HepG2 (cell line): ENCODE data around the gene PBX4. TPM values are rescaled to one million over a fixed set of nuclear protein-coding genes. Genes with fewer than 3 reads are reported as not detected.

Experiments
- ATAC-seq: fragments of 200-7000 bp; cut with Tn5 transposase; 3 replicates; pipeline ENCODE4 v1.9.1; 2020; ENCODE audit warnings: mild to moderate bottlenecking, moderate library complexity
- BruUV-seq: library from RNA; stranded (reverse); fragments of 400-500 nt; replicated peaks from 2 replicates; lab custom pipeline; 2021; lab: Mats Ljungman, UMichigan
- CTCF ChIA-PET: fragments of 300-600 bp; formaldehyde crosslinking; extraction: SDS; loops from one replicate; lab custom pipeline; 2021; ENCODE audit warnings: low total read pairs, inconsistent platforms, low intra/inter-chr PET ratio; lab: Yijun Ruan, JAX
- POLR2A ChIA-PET: fragments of 350-600 bp; sonication (Branson Sonifier 250); formaldehyde crosslinking; loops from one replicate; lab custom pipeline; 2020; ENCODE audit warnings: antibody characterized with exemption, inconsistent platforms; lab: Yijun Ruan, JAX
- DNase-seq: peaks from one replicate; pipeline ENCODE4 v3.0.0-alpha.2; 2015; ENCODE audit warnings: low spot score
- FAIRE-seq: peaks from 3 replicates; lab custom pipeline; 2011; peaks lifted over from hg19 to GRCh38; lab: Jason Lieb, UNC
- H2AFZ ChIP-seq: one replicate; pipeline ENCODE4 v1.6.1; 2011; ENCODE audit warnings: low read length, inconsistent platforms
- H3K27ac ChIP-seq: fragments of 300-600 bp; 3 replicates; pipeline ENCODE4 v1.8.0; 2011; ENCODE audit warnings: mixed run types, mild to moderate bottlenecking, mixed read lengths, low read length, inconsistent platforms; ENCODE audit not compliant: insufficient read depth; ENCODE audit errors: extremely low read length
- H3K27me3 ChIP-seq, 2 experiments: fragments of 200-600 bp in 1 of 2; 2 replicates in 1 of 2; 3 replicates in 1 of 2; pipeline versions ENCODE4 v1.6.0 to v1.8.0; 2011; ENCODE audit warnings: low read length in 2 of 2, mild to moderate bottlenecking in 2 of 2, moderate library complexity in 2 of 2, inconsistent platforms in 1 of 2; ENCODE audit not compliant: insufficient read depth in 2 of 2, control insufficient read depth in 1 of 2
- H3K36me3 ChIP-seq, 2 experiments: fragments of 200-600 bp in 1 of 2; replicated peaks in 1 of 2; 2 replicates in 1 of 2; 3 replicates in 1 of 2; pipeline versions ENCODE4 v1.5.1 to v1.8.0; 2011; ENCODE audit warnings: low read length in 2 of 2, inconsistent platforms in 1 of 2; ENCODE audit not compliant: insufficient read depth in 2 of 2, control insufficient read depth in 1 of 2
- H3K4me1 ChIP-seq: 2 replicates; pipeline ENCODE4 v1.5.1; 2012; ENCODE audit warnings: low read length, inconsistent platforms; ENCODE audit not compliant: insufficient read depth
- H3K4me2 ChIP-seq: 2 replicates; pipeline ENCODE4 v1.6.0; 2011; ENCODE audit warnings: low read depth, low read length, inconsistent platforms
- H3K4me3 ChIP-seq, 3 experiments: fragments of 200-600 bp in 1 of 3; sonication (generic), shearing (Covaris generic) in 1 of 3; replicated peaks in 1 of 3; 2 replicates each; pipeline ENCODE4 v1.5.1; 2011 to 2016; ENCODE audit warnings: low read length in 3 of 3, inconsistent platforms in 2 of 3, low read depth in 2 of 3, mild to moderate bottlenecking in 2 of 3, control low read depth in 1 of 3, mixed read lengths in 1 of 3; ENCODE audit not compliant: insufficient read depth in 1 of 3
- H3K79me2 ChIP-seq: one replicate; pipeline ENCODE4 v1.6.1; 2011; ENCODE audit warnings: low read length, inconsistent platforms; ENCODE audit not compliant: insufficient read depth
- H3K9ac ChIP-seq: 2 replicates; pipeline ENCODE4 v1.6.0; 2011; ENCODE audit warnings: mild to moderate bottlenecking, low read depth, low read length, inconsistent platforms; ENCODE audit not compliant: insufficient read depth
- H3K9me3 ChIP-seq: 2 replicates; pipeline ENCODE4 v1.5.1; 2012; ENCODE audit warnings: mild to moderate bottlenecking, low read length
- H4K20me1 ChIP-seq: 2 replicates; pipeline ENCODE4 v1.6.0; 2011; ENCODE audit warnings: inconsistent platforms, mild to moderate bottlenecking, low read length, moderate library complexity; ENCODE audit not compliant: insufficient read depth
- AGO2 ChIP-seq: fragments of 200-400 bp; formaldehyde crosslinking; optimal IDR thresholded peaks from 2 replicates; pipeline ENCODE3; 2017; ENCODE audit warnings: mild to moderate bottlenecking, low read depth, low read length, moderate library complexity
- FOXO1 ChIP-seq: sonication (generic); formaldehyde crosslinking; IDR thresholded peaks from 2 replicates; pipeline ENCODE4 v1.4.0; 2020; ENCODE audit warnings: missing genetic modification reagents
- IRF2 ChIP-seq: IDR thresholded peaks from 2 replicates; pipeline ENCODE4 v1.6.1; 2018; ENCODE audit warnings: missing genetic modification reagents, missing compliant biosample characterization
- RBFOX2 ChIP-seq: fragments of 200-400 bp; formaldehyde crosslinking; IDR thresholded peaks from 2 replicates; pipeline ENCODE4 v1.6.1; 2017; ENCODE audit warnings: low read depth, mild to moderate bottlenecking, low read length
- SIN3B ChIP-seq: fragments of 150-350 bp; IDR thresholded peaks from 2 replicates; pipeline ENCODE4 v1.6.1; 2014; ENCODE audit warnings: low read length
- SNAPC2 ChIP-seq: sonication (generic); formaldehyde crosslinking; IDR thresholded peaks from 2 replicates; pipeline ENCODE4 v1.8.1; 2022; ENCODE audit warnings: mild to moderate bottlenecking, missing genetic modification reagents
- SP1 ChIP-seq, 2 experiments: fragments of 450-650 bp in 1 of 2; sonication (generic) in 1 of 2; formaldehyde crosslinking in 1 of 2; IDR thresholded peaks; 2 replicates each; pipeline versions ENCODE4 v1.4.0 to v1.6.1; 2016 to 2020; ENCODE audit warnings: missing genetic modification reagents in 1 of 2
- ZFY ChIP-seq: sonication (generic); formaldehyde crosslinking; IDR thresholded peaks from 2 replicates; pipeline ENCODE4 v1.4.0; 2020; ENCODE audit warnings: missing genetic modification reagents
- WGBS: methylation state at CpG from one replicate; pipeline ENCODE4 v1.1.6; 2017; ENCODE audit warnings: low lambda C conversion rate; 5-methylcytosine and 5-hydroxymethylcytosine counted together
- in situ Hi-C: cut with HindIII; loops from 2 replicates; pipeline ENCODE4 v1.10.0; 2017; ENCODE audit warnings: low pct_unique_long_range_greater_than_20kb; ENCODE audit not compliant: extremely low pct_ligation_motif_present
- intact Hi-C: fragments of 100-400 bp; cut with micrococcal nuclease; formaldehyde crosslinking; loops from one replicate; pipeline ENCODE4 v1.10.0; 2022; ENCODE audit not compliant: unreplicated experiment
- polyA plus RNA-seq, 8 experiments: library from polyadenylated mRNA; depleted of rRNA in 3 of 8; stranded (reverse) in 7 of 8; unstranded in 1 of 8; fragments of >200 nt; fragmentation: Illumina TruSeq in 4 of 8; extraction: Trizol in 4 of 8; gene quantifications; 2 replicates each; pipeline versions ENCODE4 v1.2.1 to v1.2.3, GENCODE V29; 2011 to 2016; ENCODE audit warnings: low read depth in 4 of 8, missing spikeins in 1 of 8, mixed read lengths in 1 of 8; ENCODE audit not compliant: insufficient read depth in 1 of 8
- total RNA-seq, 5 experiments: library from RNA; depleted of rRNA; stranded (reverse); fragments of >200 nt; fragmentation: Illumina TruSeq; extraction: Trizol; gene quantifications; 2 replicates each; pipeline ENCODE4 v1.2.3, GENCODE V29; 2016; ENCODE audit warnings: low read depth in 1 of 5
- TF ChIP-seq, protein P1 (sequence below): sonication (generic); formaldehyde crosslinking; IDR thresholded peaks from 2 replicates; pipeline ENCODE4 v1.4.0; 2020; ENCODE audit warnings: missing genetic modification reagents, borderline replicate concordance
- TF ChIP-seq, protein P2 (sequence below): sonication (generic); formaldehyde crosslinking; IDR thresholded peaks from 2 replicates; pipeline ENCODE4 v1.8.0; 2022; ENCODE audit warnings: missing genetic modification reagents, mild to moderate bottlenecking, moderate library complexity, borderline replicate concordance
- TF ChIP-seq, protein P3 (sequence below): sonication (generic); formaldehyde crosslinking; conservative IDR thresholded peaks from 2 replicates; pipeline ENCODE4 v1.8.1; 2023; ENCODE audit warnings: missing genetic modification reagents

PBX4 gene
- total and polyA plus RNA-seq, 2 of the 13 experiments (the other 11 are each of a cell fraction or from before 2014, with no cell fraction given) = not detected

DNA sequence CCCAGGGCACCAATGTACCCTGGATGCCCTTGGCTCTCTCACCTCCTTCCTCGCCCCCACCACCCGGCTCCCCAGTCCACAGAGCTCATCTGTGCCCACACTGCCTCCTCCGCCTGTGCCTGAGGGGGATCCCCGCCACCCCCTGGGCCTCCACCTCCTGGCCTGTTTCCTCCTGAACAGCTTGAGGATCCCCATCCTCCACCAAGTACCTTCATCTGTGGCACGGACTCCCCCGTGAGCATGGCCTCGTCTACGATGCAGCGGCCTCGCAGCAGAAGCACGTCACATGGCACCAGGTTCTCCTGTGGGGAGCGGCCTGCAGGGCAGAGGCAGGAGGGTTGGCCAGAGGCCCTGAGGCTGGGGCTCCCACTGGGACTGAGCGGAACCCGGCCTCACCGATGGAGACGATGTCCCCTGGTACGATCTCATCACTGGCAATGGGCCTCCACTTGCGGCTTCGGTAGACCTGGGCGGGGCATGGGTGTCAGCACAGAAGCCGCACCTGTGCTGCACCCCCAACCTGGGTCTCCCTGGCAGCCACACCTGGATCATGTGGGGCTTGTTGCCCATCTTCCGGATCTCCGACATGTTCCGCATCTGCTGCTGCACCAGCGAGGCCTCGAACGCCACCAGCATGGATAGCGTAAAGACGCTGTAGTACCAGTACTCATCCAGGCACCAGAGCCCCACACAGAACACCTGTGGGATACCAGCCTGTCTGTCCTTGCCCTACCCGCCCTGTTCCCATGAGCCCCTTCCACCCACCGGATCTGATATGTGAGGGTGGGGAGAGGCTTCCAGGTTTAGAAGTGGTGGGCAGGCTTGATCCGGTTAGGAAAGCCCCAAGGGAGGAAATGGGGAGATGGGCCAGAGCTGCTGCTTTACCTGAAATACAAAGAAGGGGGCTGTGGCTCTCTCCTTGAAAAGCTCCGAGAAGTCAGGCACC lies 38.2 kb upstream of the PBX4 start:
- POLR2A ChIA-PET = no interaction called here

More for the DNA sequence above, 38.2 kb upstream of the PBX4 start:
- DNase-seq = no peak
- WGBS = 96% methylated on average over 14 of the region's 33 CpGs
- Histone ChIP-seq H3K27me3 (no peaks in the 10 kb centered on the region), H3K9ac (no peak overlapping the region), H3K4me3 (no peak overlapping the region), H3K4me1 (peaks cover 20% of the 10 kb centered on the region), H3K27ac (no peak overlapping the region), H3K79me2 (peaks cover 14% of the 10 kb centered on the region), H2AFZ (no peak overlapping the region), H3K36me3 (peaks cover 59 to 80% of the 10 kb centered on the region in 2 experiments), H3K4me2 (no peak overlapping the region), H4K20me1 (peaks cover 10% of the 10 kb centered on the region), H3K9me3 (no peaks in the 10 kb centered on the region)
- BruUV-seq = no TSS peak
- TF ChIP-seq SIN3B = no peak
- TF ChIP-seq AGO2 = peak; percentile 71
- no peak for TF ChIP-seq SNAPC2 (CRISPR knock-in tag)
- TF ChIP-seq, protein P1, sequence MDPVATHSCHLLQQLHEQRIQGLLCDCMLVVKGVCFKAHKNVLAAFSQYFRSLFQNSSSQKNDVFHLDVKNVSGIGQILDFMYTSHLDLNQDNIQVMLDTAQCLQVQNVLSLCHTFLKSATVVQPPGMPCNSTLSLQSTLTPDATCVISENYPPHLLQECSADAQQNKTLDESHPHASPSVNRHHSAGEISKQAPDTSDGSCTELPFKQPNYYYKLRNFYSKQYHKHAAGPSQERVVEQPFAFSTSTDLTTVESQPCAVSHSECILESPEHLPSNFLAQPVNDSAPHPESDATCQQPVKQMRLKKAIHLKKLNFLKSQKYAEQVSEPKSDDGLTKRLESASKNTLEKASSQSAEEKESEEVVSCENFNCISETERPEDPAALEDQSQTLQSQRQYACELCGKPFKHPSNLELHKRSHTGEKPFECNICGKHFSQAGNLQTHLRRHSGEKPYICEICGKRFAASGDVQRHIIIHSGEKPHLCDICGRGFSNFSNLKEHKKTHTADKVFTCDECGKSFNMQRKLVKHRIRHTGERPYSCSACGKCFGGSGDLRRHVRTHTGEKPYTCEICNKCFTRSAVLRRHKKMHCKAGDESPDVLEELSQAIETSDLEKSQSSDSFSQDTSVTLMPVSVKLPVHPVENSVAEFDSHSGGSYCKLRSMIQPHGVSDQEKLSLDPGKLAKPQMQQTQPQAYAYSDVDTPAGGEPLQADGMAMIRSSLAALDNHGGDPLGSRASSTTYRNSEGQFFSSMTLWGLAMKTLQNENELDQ = no peak
- peak; percentile 73 for TF ChIP-seq RBFOX2
- TF ChIP-seq SP1 (IDR thresholded peaks at IDR 0.05) = no peak
- TF ChIP-seq SP1 (CRISPR knock-in tag; IDR thresholded peaks at IDR 0.05) = no peak
- no peak for TF ChIP-seq FOXO1
- TF ChIP-seq, protein P2, sequence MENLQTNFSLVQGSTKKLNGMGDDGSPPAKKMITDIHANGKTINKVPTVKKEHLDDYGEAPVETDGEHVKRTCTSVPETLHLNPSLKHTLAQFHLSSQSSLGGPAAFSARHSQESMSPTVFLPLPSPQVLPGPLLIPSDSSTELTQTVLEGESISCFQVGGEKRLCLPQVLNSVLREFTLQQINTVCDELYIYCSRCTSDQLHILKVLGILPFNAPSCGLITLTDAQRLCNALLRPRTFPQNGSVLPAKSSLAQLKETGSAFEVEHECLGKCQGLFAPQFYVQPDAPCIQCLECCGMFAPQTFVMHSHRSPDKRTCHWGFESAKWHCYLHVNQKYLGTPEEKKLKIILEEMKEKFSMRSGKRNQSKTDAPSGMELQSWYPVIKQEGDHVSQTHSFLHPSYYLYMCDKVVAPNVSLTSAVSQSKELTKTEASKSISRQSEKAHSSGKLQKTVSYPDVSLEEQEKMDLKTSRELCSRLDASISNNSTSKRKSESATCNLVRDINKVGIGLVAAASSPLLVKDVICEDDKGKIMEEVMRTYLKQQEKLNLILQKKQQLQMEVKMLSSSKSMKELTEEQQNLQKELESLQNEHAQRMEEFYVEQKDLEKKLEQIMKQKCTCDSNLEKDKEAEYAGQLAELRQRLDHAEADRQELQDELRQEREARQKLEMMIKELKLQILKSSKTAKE (CRISPR knock-in tag) = 0 out of 2 replicates have a peak, but pooled peaks have one; percentile 13
- TF ChIP-seq IRF2 (CRISPR knock-in tag) = no peak
- TF ChIP-seq, protein P3, sequence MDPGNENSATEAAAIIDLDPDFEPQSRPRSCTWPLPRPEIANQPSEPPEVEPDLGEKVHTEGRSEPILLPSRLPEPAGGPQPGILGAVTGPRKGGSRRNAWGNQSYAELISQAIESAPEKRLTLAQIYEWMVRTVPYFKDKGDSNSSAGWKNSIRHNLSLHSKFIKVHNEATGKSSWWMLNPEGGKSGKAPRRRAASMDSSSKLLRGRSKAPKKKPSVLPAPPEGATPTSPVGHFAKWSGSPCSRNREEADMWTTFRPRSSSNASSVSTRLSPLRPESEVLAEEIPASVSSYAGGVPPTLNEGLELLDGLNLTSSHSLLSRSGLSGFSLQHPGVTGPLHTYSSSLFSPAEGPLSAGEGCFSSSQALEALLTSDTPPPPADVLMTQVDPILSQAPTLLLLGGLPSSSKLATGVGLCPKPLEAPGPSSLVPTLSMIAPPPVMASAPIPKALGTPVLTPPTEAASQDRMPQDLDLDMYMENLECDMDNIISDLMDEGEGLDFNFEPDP (CRISPR knock-in tag) = no peak
- TF ChIP-seq ZFY (CRISPR knock-in tag) = no peak
- CTCF ChIA-PET = no interaction called here
- FAIRE-seq = no peak
- ATAC-seq = no peak
- in situ Hi-C loops = no loop called here
- intact Hi-C loops = no loop called here
